Activated CD4-positive, alpha-beta T cell treated with anti-CD3 and anti-CD28 coated beads for 48 hours (primary cell): ENCODE measurements around the gene HECTD2.
"Not testable (repeated sequence)": the region's sequence is repeated elsewhere in the genome, so short reads cannot be mapped to it uniquely, and the experiment has no call there.

Experiments
- DNase-seq: peaks from one replicate; pipeline ENCODE4 v3.0.0-alpha.2; 2020

HECTD2 gene

GRCh38 chr10:91487911-91488582 lies 77.9 kb downstream of the HECTD2 start:
- DNase-seq, result no peak

DNA sequence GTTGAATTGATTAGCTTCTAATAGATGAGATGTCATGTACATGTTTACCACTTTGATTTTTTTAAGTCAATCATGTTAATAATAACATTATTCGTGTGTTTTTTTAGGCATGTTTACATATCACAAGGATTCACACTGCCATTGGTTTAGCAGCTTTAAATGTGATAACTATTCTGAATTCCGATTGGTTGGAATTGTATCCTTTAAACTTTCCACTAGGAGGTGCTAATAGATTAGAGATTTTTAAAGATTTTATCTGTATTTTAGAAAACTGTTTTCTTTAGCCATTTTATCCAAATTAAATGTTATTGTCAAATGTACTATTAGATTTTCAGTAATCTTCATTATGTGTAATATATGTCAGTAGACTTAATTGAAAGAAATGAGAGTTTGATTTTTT lies 83.2 kb downstream of the HECTD2 start:
- DNase-seq, result no peak

- no peak for DNase-seq
These were observed 85.3 kb downstream of the HECTD2 start for GRCh38 chr10:91495402-91495801.

GRCh38 chr10:91496016-91496415 lies 85.9 kb downstream of the HECTD2 start:
- DNase-seq, result no peak

DNA sequence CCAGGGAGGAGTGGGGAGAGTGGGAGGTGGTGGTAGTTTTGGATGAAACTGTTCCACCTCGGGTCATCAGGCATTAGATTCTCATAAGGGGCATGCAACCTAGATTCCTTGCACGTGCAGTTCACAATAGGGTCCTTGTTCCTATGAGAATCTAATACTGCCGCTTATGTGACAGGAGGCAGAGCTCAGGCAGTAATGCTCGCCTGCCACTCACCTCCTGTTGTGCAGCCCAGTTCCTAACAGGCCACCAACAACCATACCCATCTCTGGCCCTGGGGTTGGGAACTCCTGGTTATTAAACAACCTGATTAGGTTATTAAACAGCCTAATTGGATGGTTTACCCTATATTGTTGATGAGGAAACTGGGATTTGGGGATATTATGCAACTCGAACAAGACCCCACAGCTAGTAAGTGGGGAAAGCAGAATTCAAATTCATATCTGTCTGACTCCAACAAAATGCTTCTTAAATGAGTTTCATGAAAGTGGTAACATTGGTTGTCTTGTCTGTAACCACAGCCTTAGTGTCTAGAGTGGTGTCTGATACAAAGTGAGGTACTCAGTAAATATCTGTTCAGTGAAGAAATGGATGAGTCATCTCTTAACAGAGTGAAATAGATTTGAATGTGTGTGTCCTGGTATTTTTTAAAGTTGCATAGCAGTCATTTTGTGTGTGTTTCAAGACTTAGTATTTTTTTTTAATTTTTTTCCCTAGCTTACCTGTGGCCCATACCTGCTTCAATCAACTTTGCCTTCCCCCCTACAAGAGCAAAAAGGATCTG lies 101.6 kb downstream of the HECTD2 start:
- no peak for DNase-seq

- DNase-seq, result no peak
These were observed 102.3 kb downstream of the HECTD2 start for GRCh38 chr10:91512458-91512857.

DNA sequence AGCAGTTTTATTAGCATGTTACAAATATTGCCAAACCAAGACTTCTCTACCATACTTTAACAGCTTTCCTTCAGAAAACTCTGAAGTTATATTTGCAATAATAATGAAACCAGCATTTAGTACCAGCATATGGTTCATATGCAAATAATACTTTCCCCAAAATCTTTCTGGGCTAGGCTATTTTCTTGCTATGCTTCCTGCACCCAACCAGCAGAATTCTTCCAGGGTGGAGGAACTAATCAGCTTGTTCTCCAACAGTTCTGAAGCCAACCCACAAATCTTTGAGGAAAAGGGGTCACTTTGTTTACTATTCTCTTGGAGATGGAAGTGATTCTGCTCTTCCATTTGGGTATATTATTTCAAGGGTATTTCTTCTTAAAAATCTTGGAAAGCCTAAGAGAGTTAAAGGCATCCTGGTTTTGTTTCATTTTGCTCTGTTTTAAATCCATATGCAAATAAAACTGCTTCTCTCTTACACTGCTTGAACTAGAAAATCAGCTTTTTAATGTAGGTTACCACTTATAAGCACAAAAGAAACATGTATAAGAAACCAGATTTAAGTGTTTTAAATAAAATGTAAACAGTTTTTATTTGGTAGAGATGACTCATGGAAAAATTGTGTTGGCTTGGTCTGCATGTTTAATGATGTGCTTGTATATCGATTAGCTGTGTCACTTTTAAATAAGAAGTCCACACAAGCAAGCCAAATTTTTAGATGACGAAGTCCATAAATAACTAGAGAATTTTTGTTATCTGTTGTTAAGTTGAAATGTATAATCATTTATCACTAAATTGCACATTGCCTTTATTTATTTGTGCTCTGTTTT lies 103.7 kb downstream of the HECTD2 start:
- no peak for DNase-seq

DNA sequence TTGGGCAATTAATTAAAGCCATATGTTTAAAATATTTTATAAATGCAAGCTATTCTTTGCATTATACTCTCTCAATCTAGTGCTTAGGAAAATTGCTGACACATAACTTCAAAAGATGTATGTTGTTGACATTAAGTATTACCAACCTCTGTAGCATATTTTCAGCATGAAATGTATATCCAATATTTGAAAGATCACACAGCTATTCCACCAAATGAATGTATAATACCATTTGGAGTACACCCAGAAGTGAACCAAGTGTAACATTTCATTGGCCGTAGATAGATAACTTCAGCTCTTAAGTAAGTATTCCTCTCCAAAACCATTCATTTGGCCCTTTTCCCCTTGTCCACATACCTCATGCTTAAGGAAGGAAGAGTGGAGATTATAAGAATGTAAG lies 104.6 kb downstream of the HECTD2 start:
- DNase-seq, result no peak

GRCh38 chr10:91517394-91517793 lies 107.2 kb downstream of the HECTD2 start:
- no peak for DNase-seq

GRCh38 chr10:91519899-91520514 lies 109.9 kb downstream of the HECTD2 start:
- DNase-seq, result no peak

DNA sequence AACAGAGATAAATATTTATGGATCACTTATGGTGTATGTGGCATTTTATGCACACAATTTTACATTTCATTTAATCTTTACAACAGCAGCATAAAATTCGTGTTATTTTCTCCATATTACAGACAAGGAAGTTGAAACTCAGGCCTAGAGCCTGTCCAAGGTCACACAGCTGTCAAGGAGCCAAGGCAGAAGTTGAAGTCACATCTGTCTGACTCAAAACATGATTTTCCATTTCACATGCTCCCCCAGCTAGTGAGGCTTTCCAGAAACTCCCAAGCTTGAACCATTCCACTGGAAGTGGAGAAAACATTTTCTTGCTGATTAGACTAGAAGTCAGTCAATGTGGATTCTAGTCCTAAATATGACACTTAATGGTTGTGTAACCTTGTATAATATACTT lies 110.5 kb downstream of the HECTD2 start:
- no peak for DNase-seq

DNA sequence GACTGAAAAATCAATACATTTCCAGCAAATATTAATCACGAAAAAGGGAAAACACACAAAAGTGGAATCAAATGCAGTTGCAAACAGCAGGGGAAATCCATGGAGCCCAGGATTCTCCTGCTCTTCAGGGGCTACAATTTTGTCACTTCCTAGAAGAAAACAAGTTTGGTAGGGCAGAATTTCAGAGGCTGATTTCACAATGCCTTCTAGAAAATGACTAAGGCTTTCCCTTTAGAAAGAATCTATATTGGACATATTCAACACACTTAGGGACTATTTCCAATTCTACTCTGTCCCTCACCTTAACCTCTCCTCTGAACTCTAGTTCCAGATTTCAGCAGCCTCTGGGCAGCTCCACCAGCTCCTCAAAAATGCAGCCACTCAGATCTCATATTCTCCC lies 111.3 kb downstream of the HECTD2 start:
- DNase-seq, result no peak

GRCh38 chr10:91525896-91526712 lies 116.0 kb downstream of the HECTD2 start:
- DNase-seq, result no peak

GRCh38 chr10:91528080-91528479 lies 117.9 kb downstream of the HECTD2 start:
- no peak for DNase-seq

DNA sequence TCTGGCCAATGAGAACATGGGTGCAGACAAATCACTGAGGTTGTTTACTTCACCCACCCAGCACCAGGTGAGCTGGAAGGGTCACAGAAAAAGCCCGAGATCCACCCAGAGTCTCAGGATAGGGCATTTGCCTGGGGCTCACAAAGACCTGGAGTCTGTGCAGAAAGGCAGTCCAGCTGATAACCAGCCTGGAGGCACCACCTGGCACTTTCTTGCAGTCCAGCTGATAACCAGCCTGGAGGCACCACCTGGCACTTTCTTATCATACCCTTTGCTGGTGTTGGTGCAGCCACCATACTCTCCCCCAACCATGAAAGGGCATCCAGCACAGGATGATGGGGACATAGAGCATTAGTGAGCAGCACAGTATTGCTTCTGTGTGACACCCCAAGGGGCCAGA lies 118.6 kb downstream of the HECTD2 start:
- no peak for DNase-seq

DNA sequence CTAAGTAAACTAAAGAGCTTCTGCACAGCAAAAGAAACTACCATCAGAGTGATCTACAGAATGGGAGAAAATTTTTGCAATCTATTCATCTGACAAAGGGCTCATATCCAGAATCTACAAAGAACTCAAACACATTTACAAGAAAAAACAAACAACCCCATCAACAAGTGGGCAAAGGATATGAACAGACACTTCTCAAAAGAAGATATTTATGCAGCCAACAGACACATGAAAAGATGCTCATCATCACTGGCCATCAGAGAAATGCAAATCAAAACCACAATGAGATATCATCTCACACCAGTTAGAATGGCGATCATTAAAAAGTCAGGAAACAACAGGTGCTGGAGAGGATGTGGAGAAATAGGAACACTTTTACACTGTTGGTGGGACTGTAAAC lies 124.6 kb downstream of the HECTD2 start:
- DNase-seq, result not testable (repeated sequence)

DNA sequence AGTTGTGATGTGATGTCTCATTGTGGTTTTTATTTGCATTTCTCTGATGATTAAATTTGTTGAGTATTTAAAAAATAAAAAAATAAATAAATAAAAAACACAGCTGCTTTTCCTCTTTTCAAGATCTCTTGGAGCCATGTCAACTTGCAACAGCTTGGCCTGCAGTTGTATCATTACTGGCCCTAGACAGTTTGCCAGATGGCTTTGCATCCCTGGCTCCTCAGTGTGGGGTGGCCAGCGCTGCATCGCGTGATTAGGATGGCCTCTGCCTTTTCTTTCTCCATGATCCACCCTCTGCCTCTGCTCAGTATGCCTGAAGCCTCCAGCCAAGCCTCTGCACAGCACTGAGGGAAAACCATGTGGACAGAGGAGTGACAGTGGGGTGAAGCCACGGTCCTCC lies 126.0 kb downstream of the HECTD2 start:
- DNase-seq, result no peak

- DNase-seq, result no peak
These were observed 126.6 kb downstream of the HECTD2 start for GRCh38 chr10:91536733-91537132.

- no peak for DNase-seq
These were observed 127.7 kb downstream of the HECTD2 start for GRCh38 chr10:91537614-91538383.

- no peak for DNase-seq
These were observed 129.8 kb downstream of the HECTD2 start for GRCh38 chr10:91539930-91540329.

GRCh38 chr10:91540733-91541132 lies 130.6 kb downstream of the HECTD2 start:
- DNase-seq, result no peak

- DNase-seq, result no peak
These were observed 131.3 kb downstream of the HECTD2 start for GRCh38 chr10:91541481-91541880.
